H1 (cell line): Measurements from ENCODE around the gene SLC5A11.
A peak's percentile ranks its signal among the peaks of the same experiment; 100 is the strongest.

ENCODE experiments used
- BCL11A ChIP-seq, 2 experiments: IDR thresholded peaks; one replicate each; pipeline ENCODE4 v1.6.1; 2011; ENCODE audit warnings: low read depth in 2 of 2, low read length in 2 of 2, mild to moderate bottlenecking in 2 of 2
- CBX5 ChIP-seq: fragments of 300-800, 300-1000 bp; sonication (generic); IDR thresholded peaks from 2 replicates; pipeline ENCODE4 v1.7.1; 2016; ENCODE audit warnings: antibody characterized with exemption, low read length, low read depth
- EGR1 ChIP-seq: IDR thresholded peaks from 2 replicates; pipeline ENCODE4 v1.6.1; 2011; ENCODE audit warnings: low read depth, low read length, borderline replicate concordance
- EZH2 ChIP-seq: fragments of 200-600 bp; sonication (generic); IDR thresholded peaks from 2 replicates; pipeline ENCODE4 v1.7.1; 2012; ENCODE audit warnings: low read depth, mild to moderate bottlenecking, moderate library complexity, low read length, inconsistent platforms; ENCODE audit not compliant: severe bottlenecking
- HDAC6 ChIP-seq: IDR thresholded peaks from one replicate; pipeline ENCODE4 v1.7.1; 2012; ENCODE audit warnings: low read depth, mild to moderate bottlenecking, inconsistent platforms, low read length, moderate library complexity
- JUND ChIP-seq: IDR thresholded peaks from 2 replicates; pipeline ENCODE4 v1.6.1; 2011; ENCODE audit warnings: mild to moderate bottlenecking, improper control_type of control experiment, low read length
- POLR2A ChIP-seq, 2 experiments: IDR thresholded peaks; 1 replicate in 1 of 2; 2 replicates in 1 of 2; pipeline ENCODE4 v1.6.1; 2011; ENCODE audit warnings: low read depth in 2 of 2, low read length in 2 of 2, mild to moderate bottlenecking in 2 of 2; ENCODE audit errors: control extremely low read depth in 1 of 2
- YY1 ChIP-seq: IDR thresholded peaks from 2 replicates; pipeline ENCODE4 v1.6.1; 2011; ENCODE audit warnings: low read depth, mild to moderate bottlenecking, low read length
- TF ChIP-seq, protein P1 (sequence below), 3 experiments: IDR thresholded peaks; 1 replicate in 2 of 3; 2 replicates in 1 of 3; pipeline versions ENCODE4 v1.5.1 to v1.6.1; 2011; ENCODE audit warnings: low read length in 3 of 3, mild to moderate bottlenecking in 3 of 3, inconsistent platforms in 2 of 3, low read depth in 1 of 3, moderate library complexity in 1 of 3; ENCODE audit not compliant: insufficient read depth in 1 of 3; ENCODE audit errors: control extremely low read depth in 1 of 3
- TF ChIP-seq, protein P2 (sequence below): IDR thresholded peaks from 2 replicates; pipeline ENCODE4 v1.6.1; 2012; ENCODE audit warnings: inconsistent platforms

DNA sequence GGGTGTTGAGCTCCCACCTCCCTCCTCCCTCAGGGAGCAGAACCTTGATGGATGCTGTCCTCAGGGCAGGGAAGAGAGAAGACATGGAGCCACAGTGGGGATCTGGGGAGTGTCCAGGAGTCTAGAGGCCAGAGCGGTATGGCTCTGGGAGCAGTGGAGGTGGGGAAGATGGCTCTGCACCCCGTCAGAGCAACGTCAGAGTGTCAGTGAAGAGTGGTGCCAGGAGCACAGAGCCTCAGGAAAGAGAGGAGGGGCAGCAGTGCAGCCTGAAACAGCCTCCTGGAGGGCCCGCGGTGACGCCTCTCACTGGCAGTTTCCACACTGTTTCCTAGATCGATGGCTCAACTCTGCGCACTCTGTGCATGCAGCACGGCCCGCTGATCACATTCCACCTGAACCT, 23.2 kb upstream of the SLC5A11 start:
- no peak for TF ChIP-seq EZH2
- TF ChIP-seq, protein P1, sequence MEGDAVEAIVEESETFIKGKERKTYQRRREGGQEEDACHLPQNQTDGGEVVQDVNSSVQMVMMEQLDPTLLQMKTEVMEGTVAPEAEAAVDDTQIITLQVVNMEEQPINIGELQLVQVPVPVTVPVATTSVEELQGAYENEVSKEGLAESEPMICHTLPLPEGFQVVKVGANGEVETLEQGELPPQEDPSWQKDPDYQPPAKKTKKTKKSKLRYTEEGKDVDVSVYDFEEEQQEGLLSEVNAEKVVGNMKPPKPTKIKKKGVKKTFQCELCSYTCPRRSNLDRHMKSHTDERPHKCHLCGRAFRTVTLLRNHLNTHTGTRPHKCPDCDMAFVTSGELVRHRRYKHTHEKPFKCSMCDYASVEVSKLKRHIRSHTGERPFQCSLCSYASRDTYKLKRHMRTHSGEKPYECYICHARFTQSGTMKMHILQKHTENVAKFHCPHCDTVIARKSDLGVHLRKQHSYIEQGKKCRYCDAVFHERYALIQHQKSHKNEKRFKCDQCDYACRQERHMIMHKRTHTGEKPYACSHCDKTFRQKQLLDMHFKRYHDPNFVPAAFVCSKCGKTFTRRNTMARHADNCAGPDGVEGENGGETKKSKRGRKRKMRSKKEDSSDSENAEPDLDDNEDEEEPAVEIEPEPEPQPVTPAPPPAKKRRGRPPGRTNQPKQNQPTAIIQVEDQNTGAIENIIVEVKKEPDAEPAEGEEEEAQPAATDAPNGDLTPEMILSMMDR (IDR thresholded peaks at IDR 0.05; ENCODE audit: control extremely low read depth in 1 of 3, insufficient read depth in 1 of 3, low read depth in 1 of 3, low read length in 3 of 3), result no peak
- no peak for TF ChIP-seq BCL11A (IDR thresholded peaks at IDR 0.05; ENCODE audit: low read depth in 2 of 2, low read length in 2 of 2)
- TF ChIP-seq YY1, result no peak
- TF ChIP-seq JUND, result no peak
- TF ChIP-seq EGR1, result no peak
- no peak for TF ChIP-seq HDAC6
- TF ChIP-seq POLR2A (IDR thresholded peaks at IDR 0.05; ENCODE audit: control extremely low read depth in 1 of 2, low read depth in 2 of 2, low read length in 2 of 2), result peak in 1 of 2 experiments; percentile 51; a peak in 1 of 3 replicates
- TF ChIP-seq CBX5, result no peak
- TF ChIP-seq, protein P2, sequence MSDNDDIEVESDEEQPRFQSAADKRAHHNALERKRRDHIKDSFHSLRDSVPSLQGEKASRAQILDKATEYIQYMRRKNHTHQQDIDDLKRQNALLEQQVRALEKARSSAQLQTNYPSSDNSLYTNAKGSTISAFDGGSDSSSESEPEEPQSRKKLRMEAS, result no peak
